B cell (primary cell): Measurements from ENCODE around the gene AMACR. TPM values are rescaled to one million over a fixed set of nuclear protein-coding genes. Genes with fewer than 3 reads are reported as not detected.

ENCODE experiments used
- ATAC-seq: fragments of 200-7000 bp; cut with Tn5 transposase; one replicate; pipeline ENCODE4 v1.10.0; 2021; ENCODE audit warnings: low read depth, mild to moderate bottlenecking, moderate number of reproducible peaks, moderate library complexity
- CTCF ChIA-PET: fragments of 350-600 bp; sonication (Branson Sonifier 250); formaldehyde crosslinking; loops from one replicate; lab custom pipeline; 2021; ENCODE audit warnings: antibody characterized with exemption, inconsistent platforms; lab: Charles Lee
- POLR2A ChIA-PET: fragments of 350-600 bp; sonication (Branson Sonifier 250); formaldehyde crosslinking; loops from one replicate; lab custom pipeline; 2021; ENCODE audit warnings: antibody characterized with exemption; lab: Charles Lee
- DNase-seq: peaks from one replicate; pipeline ENCODE4 v3.0.0; 2013
- H2AFZ ChIP-seq: 2 replicates; pipeline ENCODE4 v1.6.1; 2012; ENCODE audit warnings: mild to moderate bottlenecking, low read depth, low read length; ENCODE audit not compliant: insufficient read depth, poor library complexity, severe bottlenecking
- H3K27ac ChIP-seq, 2 donors: 1 replicate in 1 of 2; 2 replicates in 1 of 2; pipeline ENCODE4 v1.5.1; 2012 to 2013; ENCODE audit warnings: low read length in 2 of 2, mild to moderate bottlenecking in 2 of 2, moderate library complexity in 1 of 2
- H3K27me3 ChIP-seq, 4 experiments: fragments of 200-600 bp in 1 of 4; sonication (generic) in 1 of 4; replicated peaks in 1 of 4; 1 replicate in 2 of 4; 2 replicates in 2 of 4; pipeline versions ENCODE4 v1.6.1 to v1.7.0; 2013 to 2016; ENCODE audit warnings: low read length in 3 of 4, mild to moderate bottlenecking in 2 of 4, mixed read lengths in 1 of 4, moderate library complexity in 1 of 4; ENCODE audit not compliant: insufficient read depth in 4 of 4, control insufficient read depth in 3 of 4; ENCODE audit errors: control extremely low read depth in 1 of 4
- H3K36me3 ChIP-seq, 2 experiments: replicated peaks in 1 of 2; 1 replicate in 1 of 2; 2 replicates in 1 of 2; pipeline versions ENCODE4 v1.6.1 to v1.7.1; 2013; ENCODE audit warnings: low read length in 1 of 2; ENCODE audit not compliant: insufficient read depth in 2 of 2, control insufficient read depth in 1 of 2; ENCODE audit errors: control extremely low read depth in 1 of 2, extremely low read depth in 1 of 2
- H3K4me1 ChIP-seq, 2 donors: fragments of 200-600 bp in 1 of 2; sonication (generic) in 1 of 2; 1 replicate in 1 of 2; 2 replicates in 1 of 2; pipeline versions ENCODE4 v1.5.1 to v1.6.1; 2013 to 2017; ENCODE audit warnings: low read length in 2 of 2; ENCODE audit not compliant: control insufficient read depth in 2 of 2, insufficient read depth in 2 of 2
- H3K4me2 ChIP-seq: replicated peaks from 2 replicates; pipeline ENCODE3; 2012; ENCODE audit warnings: mild to moderate bottlenecking, low read depth, low read length; ENCODE audit not compliant: poor library complexity, severe bottlenecking
- H3K4me3 ChIP-seq, 5 experiments: fragments of 200-600 bp in 1 of 5; sonication (generic) in 1 of 5; 1 replicate in 3 of 5; 2 replicates in 2 of 5; pipeline versions ENCODE4 v1.5.1 to v1.7.0; 2011 to 2016; ENCODE audit warnings: low read length in 4 of 5, mild to moderate bottlenecking in 4 of 5, low read depth in 2 of 5, control low read depth in 1 of 5, moderate library complexity in 1 of 5; ENCODE audit not compliant: insufficient read depth in 1 of 5; ENCODE audit errors: control extremely low read depth in 1 of 5, extremely low read depth in 1 of 5
- H3K79me2 ChIP-seq: fragments of 200-600 bp; sonication (generic); one replicate; pipeline ENCODE4 v1.6.0; 2016; ENCODE audit warnings: low read length; ENCODE audit not compliant: control insufficient read depth, insufficient read depth
- H3K9ac ChIP-seq: fragments of 200-600 bp; sonication (generic); 2 replicates; pipeline ENCODE4 v1.6.1; 2017; ENCODE audit warnings: mild to moderate bottlenecking, low read length, moderate library complexity
- H3K9me3 ChIP-seq, 3 donors: one replicate each; pipeline versions ENCODE4 v1.6.1 to v1.7.1; 2013; ENCODE audit warnings: low read length in 2 of 3; ENCODE audit not compliant: control insufficient read depth in 2 of 3, insufficient read depth in 1 of 3; ENCODE audit errors: control extremely low read depth in 1 of 3
- H4K20me1 ChIP-seq: 2 replicates; pipeline ENCODE4 v1.6.0; 2012; ENCODE audit warnings: mild to moderate bottlenecking, low read length; ENCODE audit not compliant: insufficient read depth, control insufficient read depth, poor library complexity, severe bottlenecking
- H3K27ac Mint-ChIP-seq: one replicate; pipeline ENCODE4 v1.8.0; 2021; ENCODE audit warnings: mixed read lengths
- H3K27me3 Mint-ChIP-seq: one replicate; pipeline ENCODE4 v1.8.0; 2021; ENCODE audit warnings: mixed read lengths
- H3K4me1 Mint-ChIP-seq: one replicate; pipeline ENCODE4 v1.8.0; 2021; ENCODE audit warnings: mixed read lengths
- H3K4me3 Mint-ChIP-seq: one replicate; pipeline ENCODE4 v1.8.0; 2021; ENCODE audit warnings: mixed read lengths
- H3K9me3 Mint-ChIP-seq: one replicate; pipeline ENCODE4 v1.8.0; 2022; ENCODE audit warnings: mixed read lengths; ENCODE audit not compliant: insufficient read depth
- EZH2 ChIP-seq: IDR thresholded peaks from 2 replicates; pipeline ENCODE4 v1.6.1; 2012; ENCODE audit warnings: borderline replicate concordance, low read depth, mild to moderate bottlenecking, moderate library complexity, low read length; ENCODE audit not compliant: insufficient read depth, poor library complexity, severe bottlenecking
- WGBS: methylation state at CpG from one replicate; pipeline ENCODE4 v1.1.5; 2013; ENCODE audit warnings: missing lambda C conversion rate; ENCODE audit not compliant: insufficient coverage; 5-methylcytosine and 5-hydroxymethylcytosine counted together
- intact Hi-C: fragments of 100-400 bp; cut with micrococcal nuclease; formaldehyde crosslinking; loops from one replicate; pipeline ENCODE4 v1.10.0; 2022
- polyA plus RNA-seq: library from polyadenylated mRNA; depleted of rRNA; stranded (reverse); fragments of >200 nt; gene quantifications from 2 replicates; pipeline ENCODE4 v1.2.3, GENCODE V29; 2012
- total RNA-seq, 2 donors: library from RNA; stranded (reverse); fragments of 120-200 nt in 1 of 2; gene quantifications; 1 replicate in 1 of 2; 2 replicates in 1 of 2; pipeline versions ENCODE4 v1.2.3 to v1.2.4, GENCODE V29; 2013 to 2022
- TF ChIP-seq, protein P1 (sequence below): fragments of 200-600 bp; IDR thresholded peaks from one replicate; pipeline ENCODE4 v1.8.0; 2022; ENCODE audit warnings: antibody characterized with exemption, mild to moderate bottlenecking

The AMACR gene
- total and polyA plus RNA-seq, 2 donors (not counting 1 experiment from before 2014, with no cell fraction given) = 2.6 to 5.8 TPM

DNA sequence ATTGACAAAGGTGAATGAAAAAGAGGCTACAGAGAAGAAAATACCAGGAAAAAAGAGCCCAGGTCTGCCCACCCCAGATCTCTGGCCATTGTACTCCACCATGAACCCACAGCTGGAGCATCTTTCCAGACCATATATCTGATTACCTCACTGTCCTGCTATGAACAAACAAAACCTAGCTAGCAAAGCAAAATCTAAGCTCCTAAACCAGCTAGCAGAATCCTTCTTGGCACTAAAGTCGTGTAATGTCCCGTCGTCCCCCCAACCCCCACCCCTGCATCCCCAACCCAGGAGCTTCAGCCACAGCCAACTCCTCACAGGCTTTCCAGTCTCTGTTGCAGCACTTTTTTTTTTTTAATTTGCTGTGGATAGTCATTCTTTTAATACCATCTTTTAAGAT is 32.6 kb upstream of the AMACR start:
- POLR2A ChIA-PET = interaction anchor here (0.7 kb wide), 1 partner anchor 28 kb away, joined by 4 read pairs; no protein-coding TSS in a partner anchor
- WGBS = 100% methylated on average over 1 of the region's 3 CpGs
- H3K4me3 Mint-ChIP-seq = no peak overlapping the region

DNA sequence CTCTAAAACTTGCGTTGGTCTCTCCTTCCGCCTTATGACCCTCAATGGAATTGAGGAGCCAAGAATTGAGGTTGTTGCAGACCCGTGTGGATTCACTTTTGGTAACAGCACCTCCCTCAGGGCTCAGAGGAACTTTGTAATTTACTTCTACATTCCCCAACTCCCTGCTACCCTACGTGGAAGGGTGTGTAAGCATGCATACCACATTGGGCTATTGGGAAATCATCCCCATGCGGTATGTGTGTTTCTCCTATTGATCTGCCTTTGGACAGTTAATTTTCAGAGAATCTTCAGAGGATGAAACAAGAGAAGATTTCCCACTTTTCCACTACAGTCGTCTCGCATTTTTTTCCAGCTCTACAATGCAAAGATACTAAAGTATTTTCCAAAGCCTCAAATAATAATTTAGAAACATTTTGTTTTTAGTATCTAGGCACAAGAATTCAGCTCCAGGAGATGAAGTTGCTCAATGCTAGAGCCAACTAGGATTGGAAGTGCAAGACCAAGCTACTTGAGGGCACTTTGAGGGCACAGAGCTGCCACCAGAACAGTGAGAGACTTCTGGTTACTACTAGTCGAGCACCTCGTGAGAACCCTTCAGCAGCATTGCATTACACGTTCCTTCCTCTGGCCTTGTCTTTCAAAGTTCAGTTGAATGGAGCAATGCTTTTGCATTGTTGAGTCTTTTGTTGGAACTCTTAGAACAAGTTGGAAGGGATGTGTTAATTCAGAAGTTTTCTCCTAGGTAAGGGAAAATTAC is 31.7 kb upstream of the AMACR start:
- Mint-ChIP-seq H3K27me3 (no peaks in the 10 kb centered on the region), H3K4me1 (peaks cover 18% of the 10 kb centered on the region), H3K4me3 (no peak overlapping the region), H3K27ac (no peak overlapping the region), H3K9me3 (no peaks in the 10 kb centered on the region)
- no peak overlapping the region for H3K4me2 ChIP-seq
- no peaks in the 10 kb centered on the region for H3K27me3 ChIP-seq
- H2AFZ ChIP-seq = no peak overlapping the region
- H3K9me3 ChIP-seq = no peaks in the 10 kb centered on the region
- TF ChIP-seq, protein P1, sequence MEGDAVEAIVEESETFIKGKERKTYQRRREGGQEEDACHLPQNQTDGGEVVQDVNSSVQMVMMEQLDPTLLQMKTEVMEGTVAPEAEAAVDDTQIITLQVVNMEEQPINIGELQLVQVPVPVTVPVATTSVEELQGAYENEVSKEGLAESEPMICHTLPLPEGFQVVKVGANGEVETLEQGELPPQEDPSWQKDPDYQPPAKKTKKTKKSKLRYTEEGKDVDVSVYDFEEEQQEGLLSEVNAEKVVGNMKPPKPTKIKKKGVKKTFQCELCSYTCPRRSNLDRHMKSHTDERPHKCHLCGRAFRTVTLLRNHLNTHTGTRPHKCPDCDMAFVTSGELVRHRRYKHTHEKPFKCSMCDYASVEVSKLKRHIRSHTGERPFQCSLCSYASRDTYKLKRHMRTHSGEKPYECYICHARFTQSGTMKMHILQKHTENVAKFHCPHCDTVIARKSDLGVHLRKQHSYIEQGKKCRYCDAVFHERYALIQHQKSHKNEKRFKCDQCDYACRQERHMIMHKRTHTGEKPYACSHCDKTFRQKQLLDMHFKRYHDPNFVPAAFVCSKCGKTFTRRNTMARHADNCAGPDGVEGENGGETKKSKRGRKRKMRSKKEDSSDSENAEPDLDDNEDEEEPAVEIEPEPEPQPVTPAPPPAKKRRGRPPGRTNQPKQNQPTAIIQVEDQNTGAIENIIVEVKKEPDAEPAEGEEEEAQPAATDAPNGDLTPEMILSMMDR = no peak
- no peak for TF ChIP-seq EZH2
- WGBS = 100% methylated on average over 3 of the region's 10 CpGs
- no peak overlapping the region for H3K9ac ChIP-seq
- H3K4me1 ChIP-seq = peaks cover 12 to 14% of the 10 kb centered on the region in 2 donors
- POLR2A ChIA-PET = no interaction called here
- intact Hi-C loops = no loop called here
- CTCF ChIA-PET = no interaction called here
- H3K79me2 ChIP-seq = no peaks in the 10 kb centered on the region
- no peak for ATAC-seq
- H3K4me3 ChIP-seq = no peak overlapping the region
- no peak for DNase-seq
- no peak overlapping the region for H3K27ac ChIP-seq
- H3K36me3 ChIP-seq = peaks cover 0 to 10% of the 10 kb centered on the region in 2 experiments
- no peaks in the 10 kb centered on the region for H4K20me1 ChIP-seq

More for the DNA sequence above, 32.6 kb upstream of the AMACR start:
- Histone ChIP-seq H3K4me3 (no peak overlapping the region), H3K27ac (no peak overlapping the region), H3K4me2 (no peak overlapping the region), H3K9me3 (no peaks in the 10 kb centered on the region), H3K36me3 (peaks cover 0 to 1% of the 10 kb centered on the region in 2 experiments), H2AFZ (no peak overlapping the region), H3K27me3 (no peaks in the 10 kb centered on the region), H3K9ac (no peak overlapping the region), H3K4me1 (peaks cover 12 to 14% of the 10 kb centered on the region in 2 donors), H4K20me1 (no peaks in the 10 kb centered on the region), H3K79me2 (no peaks in the 10 kb centered on the region)
- no peak overlapping the region for H3K27ac Mint-ChIP-seq
- DNase-seq (no peak), ATAC-seq (no peak)
- peaks cover 18% of the 10 kb centered on the region for H3K4me1 Mint-ChIP-seq
- CTCF ChIA-PET = no interaction called here
- intact Hi-C loops = no loop called here
- TF ChIP-seq, protein P1 = no peak
- no peaks in the 10 kb centered on the region for H3K27me3 Mint-ChIP-seq
- no peaks in the 10 kb centered on the region for H3K9me3 Mint-ChIP-seq
